Heart left ventricle (tissue), 16 donors: ENCODE measurements around the gene MRPS15. TPM values are rescaled to one million over a fixed set of nuclear protein-coding genes. Genes with fewer than 3 reads are reported as not detected.

Source experiments
- ATAC-seq, 4 donors: fragments of 200-7000 bp; cut with Tn5 transposase; one replicate each; pipeline ENCODE4 v1.9.1; 2020 to 2022; ENCODE audit warnings: moderate library complexity in 4 of 4, mild to moderate bottlenecking in 3 of 4, moderate number of reproducible peaks in 1 of 4
- DNase-seq, 5 donors: peaks; one replicate each; pipeline ENCODE4 v3.0.0-alpha.2; 2020
- H3K27ac ChIP-seq, 12 donors: fragments of 200-600 bp; sonication (generic) in 4 of 12; one replicate each; pipeline versions ENCODE4 v1.5.0 to v1.8.0; 2016 to 2022; ENCODE audit warnings: mild to moderate bottlenecking in 2 of 12
- H3K27me3 ChIP-seq, 9 donors: fragments of 200-600 bp; sonication (generic) in 2 of 9; one replicate each; pipeline versions ENCODE4 v1.5.1 to v1.8.0; 2016 to 2022; ENCODE audit warnings: mild to moderate bottlenecking in 3 of 9
- H3K36me3 ChIP-seq, 9 donors: fragments of 200-600 bp; sonication (generic) in 2 of 9; one replicate each; pipeline versions ENCODE4 v1.5.0 to v1.8.0; 2018 to 2022; ENCODE audit warnings: mild to moderate bottlenecking in 2 of 9
- H3K4me1 ChIP-seq, 12 donors: fragments of 200-600 bp; sonication (generic) in 4 of 12; one replicate each; pipeline versions ENCODE4 v1.5.0 to v1.8.0; 2016 to 2022; ENCODE audit warnings: mild to moderate bottlenecking in 3 of 12
- H3K4me3 ChIP-seq, 12 donors: fragments of 200-600 bp; sonication (generic) in 4 of 12; one replicate each; pipeline versions ENCODE4 v1.5.0 to v1.8.0; 2017 to 2022; ENCODE audit warnings: mild to moderate bottlenecking in 9 of 12, moderate library complexity in 4 of 12
- H3K9me3 ChIP-seq, 12 donors: fragments of 200-600 bp; sonication (generic) in 4 of 12; one replicate each; pipeline versions ENCODE4 v1.5.0 to v1.8.0; 2016 to 2022; ENCODE audit warnings: mild to moderate bottlenecking in 1 of 12
- POLR2A ChIP-seq, 2 donors: fragments of 450-650 bp; IDR thresholded peaks; one replicate each; pipeline ENCODE4 v1.6.1; 2017; ENCODE audit warnings: antibody characterized with exemption in 2 of 2, mild to moderate bottlenecking in 2 of 2, moderate library complexity in 2 of 2
- WGBS, 4 donors: extraction: QIAGEN DNeasy Blood & Tissue Kit in 2 of 4; methylation state at CpG; one replicate each; pipeline versions ENCODE4 v1.1.5 to v1.1.7; 2013 to 2018; 5-methylcytosine and 5-hydroxymethylcytosine counted together
- intact Hi-C, 10 donors: fragments of 100-400 bp; cut with DNase I; formaldehyde crosslinking; loops; one replicate each; pipeline versions ENCODE4 v1.11.1 to v1.14.2; 2022
- polyA plus RNA-seq, 2 donors: library from polyadenylated mRNA; stranded (reverse); fragments of 200-250 nt; gene quantifications; one replicate each; pipeline ENCODE4 v1.2.3, GENCODE V29; 2013
- total RNA-seq, 9 donors: library from RNA; depleted of rRNA in 2 of 9; stranded (reverse); fragments of >200 nt in 2 of 9; fragmentation: NEBNext Ultra II Directional in 3 of 9; extraction: Animal tissue kit (Norgen Biotek cat#: 25700) in 3 of 9; gene quantifications; one replicate each; pipeline versions ENCODE4 v1.1.0 to v1.2.4, GENCODE V29; 2016 to 2023
- TF ChIP-seq, protein P1 (sequence below), 12 donors: fragments of 200-600 bp; sonication (generic) in 4 of 12; IDR thresholded peaks; one replicate each; pipeline versions ENCODE4 v1.5.0 to v1.8.0; 2018 to 2022; ENCODE audit warnings: antibody characterized with exemption in 12 of 12, mild to moderate bottlenecking in 5 of 12
- donor health status: ischemic (EF 13 %, LVEDD 7.1; RV severe dilation, severe dysfunction).
- donor health status: healthy with polysubstance abuse.
- donor health status: DM: no; HTN: yes; CAD: no.
- donor health status: DM: no; HTN: no; CAD: no.
- donor health status: ischemic (EF 25% LVEDD 6.9; RV normal size, moderate dysfunction).
- donor health status: ischemic (EF 25% LVEDD 5.7; RV mildly dilated, moderate dysfunction).
- donor health status: healthy.
- donor health status: DM: yes; HTN: yes; CAD: no.
- donor health status: ischemic (EF 35%, LVEDD 5.7; RV mildly dilated, moderate dysfunction).
- donor health status: nonischemic (EF 11% LVEDD 7.7; RV severe dilation, severe dysfunction).
- donor health status: DM: yes; HTN: yes; CAD: no.
- donor health status: PGD.
- donor health status: ischemic (EF 29% LVEDD 5.4; RV normal size, mild dysfunction).
- donor health status: nonischemic (EF 23%, LVEDD 6.1; RV moderate dilation, normal function).

The MRPS15 gene
- total and polyA plus RNA-seq, 11 donors = 83.5 to 396 (median 108) TPM

DNA sequence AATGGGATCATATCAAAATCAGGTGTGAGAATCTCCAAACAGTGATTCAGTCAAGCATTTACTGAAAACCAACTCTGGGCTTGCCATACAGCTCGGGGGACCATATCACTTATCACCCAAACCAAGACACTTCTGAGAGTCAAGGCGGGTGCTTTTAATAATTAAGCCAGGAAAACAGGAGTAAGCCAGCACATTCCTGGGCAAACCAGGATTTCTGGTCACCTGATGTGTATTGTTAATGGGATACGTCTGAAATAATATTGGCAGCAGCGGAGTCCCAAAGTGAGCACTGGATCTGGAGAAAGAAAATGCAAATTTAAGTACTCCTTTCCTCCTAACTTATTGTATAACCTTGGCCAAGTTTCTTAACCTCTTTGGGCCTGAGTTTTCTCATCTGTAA is 31.6 kb downstream of the MRPS15 start:
- peaks cover 0 to 4% (median 0%) of the 10 kb centered on the region in 12 donors for H3K4me1 ChIP-seq
- H3K36me3 ChIP-seq = peaks cover 0 to 38% (median 12%) of the 10 kb centered on the region in 9 donors
- H3K27ac ChIP-seq = peak overlapping the region in 1 of 12 donors; percentile 22
- no peak for DNase-seq
- intact Hi-C loops = no loop called here
- whole genome bisulfite sequencing, 4 donors = 59 to 69% (median 67%) methylated on average over 4 of the region's 4 CpGs
- no peaks in the 10 kb centered on the region for H3K27me3 ChIP-seq
- no peak for TF ChIP-seq POLR2A (IDR thresholded peaks at IDR 0.05)
- TF ChIP-seq, protein P1, sequence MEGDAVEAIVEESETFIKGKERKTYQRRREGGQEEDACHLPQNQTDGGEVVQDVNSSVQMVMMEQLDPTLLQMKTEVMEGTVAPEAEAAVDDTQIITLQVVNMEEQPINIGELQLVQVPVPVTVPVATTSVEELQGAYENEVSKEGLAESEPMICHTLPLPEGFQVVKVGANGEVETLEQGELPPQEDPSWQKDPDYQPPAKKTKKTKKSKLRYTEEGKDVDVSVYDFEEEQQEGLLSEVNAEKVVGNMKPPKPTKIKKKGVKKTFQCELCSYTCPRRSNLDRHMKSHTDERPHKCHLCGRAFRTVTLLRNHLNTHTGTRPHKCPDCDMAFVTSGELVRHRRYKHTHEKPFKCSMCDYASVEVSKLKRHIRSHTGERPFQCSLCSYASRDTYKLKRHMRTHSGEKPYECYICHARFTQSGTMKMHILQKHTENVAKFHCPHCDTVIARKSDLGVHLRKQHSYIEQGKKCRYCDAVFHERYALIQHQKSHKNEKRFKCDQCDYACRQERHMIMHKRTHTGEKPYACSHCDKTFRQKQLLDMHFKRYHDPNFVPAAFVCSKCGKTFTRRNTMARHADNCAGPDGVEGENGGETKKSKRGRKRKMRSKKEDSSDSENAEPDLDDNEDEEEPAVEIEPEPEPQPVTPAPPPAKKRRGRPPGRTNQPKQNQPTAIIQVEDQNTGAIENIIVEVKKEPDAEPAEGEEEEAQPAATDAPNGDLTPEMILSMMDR (IDR thresholded peaks at IDR 0.05) = no peak
- no peak for ATAC-seq
- H3K4me3 ChIP-seq = no peak overlapping the region
- no peaks in the 10 kb centered on the region for H3K9me3 ChIP-seq

DNA sequence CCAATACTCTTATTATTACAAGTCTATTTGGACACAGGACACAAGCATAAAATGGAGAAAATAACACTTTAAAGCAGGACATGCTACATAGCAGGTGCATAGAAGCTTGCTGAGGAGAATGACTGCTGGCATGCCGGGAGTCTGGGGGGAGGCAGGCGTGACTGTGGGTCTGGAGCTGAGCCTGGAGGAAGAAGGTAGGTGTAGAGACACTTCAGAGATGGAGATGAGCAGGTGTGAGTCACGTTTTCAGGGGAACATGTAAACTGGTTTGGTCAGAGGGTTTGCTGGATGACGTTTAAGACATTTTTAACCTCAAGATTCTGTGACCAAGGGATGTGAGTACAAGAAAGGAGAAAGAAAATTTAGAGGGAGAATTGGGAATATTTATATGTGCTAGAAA is 38.4 kb downstream of the MRPS15 start:
- no peaks in the 10 kb centered on the region for H3K27me3 ChIP-seq
- DNase-seq = no peak
- H3K4me3 ChIP-seq = no peak overlapping the region
- intact Hi-C loops = no loop called here
- H3K4me1 ChIP-seq = peaks cover 0 to 3% (median under 1%) of the 10 kb centered on the region in 12 donors
- peaks cover 0 to 46% (median 15%) of the 10 kb centered on the region in 9 donors for H3K36me3 ChIP-seq
- WGBS, 4 donors = 80 to 84% (median 81%) methylated on average over 4 of the region's 4 CpGs
- H3K27ac ChIP-seq = no peak overlapping the region
- TF ChIP-seq, protein P1 (IDR thresholded peaks at IDR 0.05) = no peak
- no peak for TF ChIP-seq POLR2A (IDR thresholded peaks at IDR 0.05)
- ATAC-seq = no peak
- H3K9me3 ChIP-seq = no peaks in the 10 kb centered on the region

DNA sequence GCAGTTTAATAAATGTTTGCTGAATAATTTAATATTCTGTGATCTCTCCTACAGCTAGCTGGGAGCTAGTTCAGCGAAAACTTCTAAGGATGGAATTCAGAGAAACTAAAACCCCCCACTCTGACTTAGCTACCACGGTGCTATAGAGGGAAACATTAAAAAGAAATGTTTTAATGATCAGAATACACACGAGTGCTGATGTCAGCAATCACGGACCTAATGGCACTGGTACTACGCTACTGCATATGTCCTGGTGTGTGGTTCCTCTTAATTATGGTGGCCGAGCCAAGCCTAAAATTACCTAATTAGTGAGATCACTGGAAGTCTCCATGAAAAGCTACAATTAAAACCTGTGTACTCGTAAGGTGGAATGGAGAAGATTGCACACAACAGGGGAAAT is 42.5 kb downstream of the MRPS15 start:
- no peak for TF ChIP-seq POLR2A (IDR thresholded peaks at IDR 0.05)
- TF ChIP-seq, protein P1 (IDR thresholded peaks at IDR 0.05) = no peak
- DNase-seq (no peak), ATAC-seq (no peak)
- Histone ChIP-seq H3K36me3 (peaks cover 0 to 38% (median 15%) of the 10 kb centered on the region in 9 donors), H3K9me3 (no peaks in the 10 kb centered on the region), H3K4me1 (peaks cover 0 to 21% (median 8%) of the 10 kb centered on the region in 12 donors), H3K27me3 (no peaks in the 10 kb centered on the region), H3K4me3 (no peak overlapping the region), H3K27ac (no peak overlapping the region)
- WGBS, 4 donors = 85 to 90% (median 89%) methylated on average over 7 of the region's 7 CpGs
- intact Hi-C loops = loop anchor here (1.0 to 5.0 kb wide), 10 partner anchors 79 to 324 kb away; partner anchors contain the start of genes SH3D21 (in 1 of the 10) and TRAPPC3 (in 1 of the 10)

DNA sequence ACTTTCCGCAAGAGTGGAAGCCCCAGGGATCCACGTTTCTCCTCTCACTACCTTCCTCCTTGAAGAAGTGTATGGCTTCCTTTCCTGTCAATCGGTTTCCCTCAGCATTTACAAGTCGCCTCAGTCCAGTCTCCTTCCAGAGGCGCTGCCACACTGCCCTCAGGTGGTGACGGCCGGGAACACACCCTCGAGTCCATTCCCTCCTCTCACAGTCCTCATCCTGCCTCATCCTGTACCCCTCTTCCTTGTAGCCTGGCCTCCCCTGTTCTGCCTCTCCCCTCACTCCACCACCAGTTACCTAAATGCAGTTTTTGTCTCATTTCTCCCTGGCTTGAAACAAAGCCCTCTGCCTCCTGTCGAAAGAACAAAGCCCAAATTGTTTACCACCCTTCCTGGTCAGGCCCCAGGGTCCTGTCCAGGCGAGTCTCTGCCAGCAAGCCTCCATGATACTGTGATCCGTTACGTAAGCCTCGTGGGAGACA is 43.3 kb downstream of the MRPS15 start:
- Histone ChIP-seq H3K4me1 (peaks cover 0 to 21% (median 8%) of the 10 kb centered on the region in 12 donors), H3K27ac (peak overlapping the region in 1 of 12 donors; percentile 33), H3K36me3 (peaks cover 0 to 38% (median 15%) of the 10 kb centered on the region in 9 donors), H3K9me3 (no peaks in the 10 kb centered on the region), H3K4me3 (no peak overlapping the region), H3K27me3 (no peaks in the 10 kb centered on the region)
- WGBS, 4 donors = 13 to 16% (median 15%) methylated on average over 13 of the region's 13 CpGs
- TF ChIP-seq, protein P1 (IDR thresholded peaks at IDR 0.05) = peak; percentile 86 to 98 (median 93)
- no peak for TF ChIP-seq POLR2A (IDR thresholded peaks at IDR 0.05)
- DNase-seq (peak; percentile 76 to 90 (median 86)), ATAC-seq (peak; percentile 74 to 95 (median 92))
- intact Hi-C loops = loop anchor here (1.0 to 5.0 kb wide), 10 partner anchors 78 to 324 kb away; partner anchors contain the start of genes SH3D21 (in 1 of the 10) and TRAPPC3 (in 1 of the 10)
